GM19395 (cell line): ENCODE results near the gene EPHB2.

ENCODE experiments used
- ATAC-seq: cut with Tn5 transposase; IDR thresholded peaks from one replicate; pipeline ENCODE4 v1.9.1; 2021; ENCODE audit warnings: mild to moderate bottlenecking, moderate library complexity; ENCODE audit not compliant: unreplicated experiment

The EPHB2 gene

GRCh38 chr1:22815421-22816066, 104.9 kb downstream of the EPHB2 start:
- ATAC-seq, result no peak

DNA sequence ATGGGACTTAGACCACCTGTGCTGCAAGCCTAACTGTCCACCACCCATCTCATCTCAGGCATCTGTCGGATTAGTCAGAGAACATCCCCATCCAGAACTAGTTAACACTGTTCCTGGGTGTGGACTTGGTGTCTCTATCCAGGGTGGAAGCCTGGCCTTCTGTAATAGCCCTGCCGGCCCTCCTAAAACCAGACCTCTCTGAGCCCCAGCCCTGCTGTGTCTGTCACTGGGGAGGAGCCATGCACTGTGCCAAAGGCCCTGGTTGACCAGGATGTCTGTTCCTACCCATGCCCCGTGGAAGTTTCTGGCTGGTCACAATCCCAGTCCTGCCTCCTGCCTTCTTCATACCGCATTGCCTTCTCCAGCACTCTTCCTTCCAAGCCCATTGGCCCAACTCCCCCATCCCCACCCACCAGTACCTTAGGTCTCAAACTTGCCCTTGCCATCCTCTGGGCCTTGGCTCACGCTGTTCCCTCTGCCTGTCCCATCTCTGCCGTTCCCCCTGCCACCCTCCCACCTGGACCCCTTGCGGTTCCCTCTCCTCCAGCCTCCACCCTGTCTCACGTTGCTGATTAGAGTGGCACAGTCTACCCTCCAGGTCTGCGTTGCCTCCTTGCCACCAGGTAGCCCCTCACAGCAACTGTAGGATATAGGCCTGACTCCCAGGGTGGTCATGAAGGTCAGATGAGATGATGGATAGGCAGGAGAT, 105.6 kb downstream of the EPHB2 start:
- ATAC-seq, result no peak

GRCh38 chr1:22816803-22817202, 106.2 kb downstream of the EPHB2 start:
- no peak for ATAC-seq

DNA sequence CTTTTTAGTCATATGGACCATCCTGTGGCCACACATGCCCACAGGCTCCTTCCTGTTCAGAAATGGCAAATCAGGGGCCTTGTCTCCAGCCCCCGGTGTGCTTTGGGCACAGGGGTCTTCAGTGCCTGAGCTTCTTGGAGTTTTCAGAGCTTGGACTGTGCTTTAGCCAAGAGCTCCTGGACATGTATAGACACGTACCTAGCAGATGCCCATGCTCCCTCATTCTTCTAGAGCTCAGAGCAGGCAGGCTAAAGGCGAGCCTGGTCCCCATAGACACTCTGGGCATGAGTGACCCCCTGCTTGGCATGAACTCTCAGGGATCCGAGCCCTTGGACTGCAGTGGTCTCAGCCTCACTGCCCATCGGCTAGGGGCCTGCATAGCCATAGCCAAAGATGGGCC, 106.8 kb downstream of the EPHB2 start:
- no peak for ATAC-seq

DNA sequence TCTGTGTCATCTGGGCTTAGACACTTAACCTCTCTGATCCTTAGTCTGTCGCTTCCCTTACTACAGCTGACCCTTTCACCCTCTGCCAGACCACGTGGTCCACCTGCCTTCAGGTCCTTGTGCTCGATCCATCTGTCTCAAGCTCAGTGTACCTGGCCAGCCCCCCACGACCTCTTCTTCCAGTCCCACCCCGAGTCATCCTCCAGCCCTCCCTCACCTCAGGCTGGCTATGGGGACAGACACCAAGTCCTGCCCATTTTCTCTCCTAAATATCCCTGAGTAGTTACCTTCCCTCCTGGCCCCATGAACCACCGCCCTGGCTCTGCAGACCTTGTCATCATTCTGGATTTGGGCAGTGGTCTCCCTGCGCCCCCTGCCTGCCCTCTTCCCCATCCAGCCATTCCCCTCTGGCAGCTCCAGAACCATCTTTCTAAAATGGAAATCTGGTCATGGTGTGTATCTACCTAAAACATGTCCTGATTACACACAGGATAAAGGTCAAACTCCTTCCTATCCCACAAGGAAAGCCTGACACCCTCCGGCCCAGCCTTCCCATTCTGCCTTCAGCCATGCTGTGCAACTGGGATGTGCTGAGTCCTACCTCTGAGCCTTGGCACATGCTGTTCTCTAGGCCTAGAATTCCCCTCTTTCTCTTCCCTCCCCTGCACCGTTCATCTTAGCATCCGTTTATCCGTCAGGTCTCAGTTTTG, 107.6 kb downstream of the EPHB2 start:
- no peak for ATAC-seq

GRCh38 chr1:22819361-22819760, 108.7 kb downstream of the EPHB2 start:
- no peak for ATAC-seq

- no peak for ATAC-seq
Measured at GRCh38 chr1:22821027-22821426, 110.4 kb downstream of the EPHB2 start.

DNA sequence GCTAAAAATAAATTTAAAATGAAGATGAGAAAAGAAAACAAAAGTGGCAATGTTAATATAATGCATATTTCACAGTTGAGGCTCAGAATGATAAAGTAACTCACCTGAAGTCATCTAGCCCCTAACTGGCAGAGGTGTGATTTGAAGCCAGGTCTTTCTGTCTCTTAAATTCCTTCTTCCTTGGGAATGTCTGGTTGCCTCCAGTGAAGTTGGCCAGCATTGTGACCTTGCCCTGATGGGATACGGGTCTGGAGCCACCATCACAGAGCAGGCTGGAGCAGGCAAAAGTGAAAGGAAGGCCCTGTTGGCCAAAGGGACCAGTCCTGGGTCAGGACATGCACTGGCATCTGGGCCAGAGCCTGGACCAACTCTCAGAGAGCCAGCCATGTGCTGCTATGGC, 111.7 kb downstream of the EPHB2 start:
- ATAC-seq, result no peak

DNA sequence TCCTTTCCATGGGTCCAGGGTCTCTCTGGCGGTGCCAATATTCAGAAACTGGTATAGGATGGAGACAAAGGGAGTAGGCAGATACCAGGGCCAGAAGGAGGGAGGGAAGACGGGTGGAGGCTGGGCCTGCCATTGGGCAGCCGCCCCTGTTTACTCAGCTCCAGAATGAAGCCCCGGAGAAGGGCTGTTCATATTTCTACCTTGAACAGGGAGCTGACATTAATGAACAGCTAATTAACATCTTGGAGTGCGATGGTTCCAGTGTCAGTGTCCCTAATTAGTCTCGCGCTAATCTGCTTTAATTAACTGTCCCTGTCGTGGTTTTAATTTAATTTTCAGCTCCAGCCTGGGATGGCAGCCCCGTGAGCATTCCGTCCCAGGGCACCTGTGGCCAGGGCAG, 113.8 kb downstream of the EPHB2 start:
- ATAC-seq, result no peak

GRCh38 chr1:22824975-22825374, 114.3 kb downstream of the EPHB2 start:
- ATAC-seq, result no peak

GRCh38 chr1:22825486-22826189, 115.0 kb downstream of the EPHB2 start:
- no peak for ATAC-seq

GRCh38 chr1:22826604-22827580, 116.3 kb downstream of the EPHB2 start:
- ATAC-seq, result no peak

DNA sequence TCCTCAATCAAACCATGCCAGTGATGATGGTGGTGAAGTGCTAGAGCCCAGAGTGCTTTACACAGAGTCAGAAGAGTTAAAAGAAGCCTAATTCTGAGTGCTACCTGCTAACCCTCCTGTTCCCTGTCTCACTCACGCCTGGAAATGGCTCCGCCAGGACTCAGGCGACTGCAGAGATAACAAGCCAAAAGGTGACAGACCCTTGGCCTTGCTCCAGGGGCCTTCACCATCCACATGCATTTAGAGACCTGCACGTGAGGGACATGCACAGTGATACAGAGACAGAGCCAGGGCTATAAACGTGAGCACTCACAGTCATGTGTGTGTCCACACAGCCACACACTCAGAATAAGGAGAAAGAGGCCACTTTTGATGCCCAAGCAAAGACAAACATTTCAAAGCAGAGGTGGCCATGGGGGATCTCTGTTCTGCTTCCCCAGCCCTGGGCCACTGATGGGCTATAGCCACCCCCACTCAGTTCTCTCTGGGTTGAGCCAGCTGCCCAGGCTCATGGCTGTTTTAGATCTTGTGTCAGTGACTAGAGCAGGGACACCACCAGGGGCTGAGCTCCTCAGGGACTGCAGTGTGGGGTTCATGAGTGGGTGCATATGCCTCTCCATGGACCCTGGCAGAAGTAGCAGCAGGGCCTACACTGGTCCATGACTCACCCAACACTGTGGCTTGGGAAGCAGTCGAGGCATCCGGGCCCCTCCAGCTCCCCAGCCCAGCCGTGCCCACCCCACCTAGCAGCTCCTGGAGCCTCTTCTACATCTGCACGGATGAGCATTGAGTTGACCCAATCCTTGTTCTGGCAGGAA, 117.2 kb downstream of the EPHB2 start:
- no peak for ATAC-seq

- no peak for ATAC-seq
Measured at GRCh38 chr1:22828484-22829308, 118.1 kb downstream of the EPHB2 start.

GRCh38 chr1:22829309-22829989, 118.8 kb downstream of the EPHB2 start:
- ATAC-seq, result no peak

DNA sequence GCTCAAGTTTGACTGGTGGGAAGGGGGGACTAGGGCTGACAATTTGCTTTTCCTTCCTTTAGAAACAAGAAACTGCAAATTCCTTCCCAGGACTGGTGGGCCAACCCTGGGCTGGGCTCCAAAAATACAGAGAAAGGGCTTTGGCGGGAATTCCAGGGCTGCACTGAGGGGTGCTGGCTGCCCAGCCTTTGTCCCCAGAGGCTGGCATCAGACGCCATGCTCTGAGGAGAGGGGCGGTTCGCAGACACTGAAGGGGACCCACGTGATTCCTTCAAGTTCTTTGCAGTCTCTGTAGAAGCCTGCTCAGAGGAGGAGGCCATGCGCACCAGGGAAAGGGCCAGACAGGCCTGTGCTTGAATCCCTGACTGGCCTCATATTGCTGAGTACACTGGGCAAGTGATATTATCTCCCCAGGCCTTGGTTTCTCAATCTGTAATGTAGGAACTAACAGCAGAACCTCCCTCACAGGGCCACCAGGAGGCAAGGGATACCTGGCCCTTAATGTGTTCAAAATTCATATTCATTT, 119.5 kb downstream of the EPHB2 start:
- no peak for ATAC-seq

DNA sequence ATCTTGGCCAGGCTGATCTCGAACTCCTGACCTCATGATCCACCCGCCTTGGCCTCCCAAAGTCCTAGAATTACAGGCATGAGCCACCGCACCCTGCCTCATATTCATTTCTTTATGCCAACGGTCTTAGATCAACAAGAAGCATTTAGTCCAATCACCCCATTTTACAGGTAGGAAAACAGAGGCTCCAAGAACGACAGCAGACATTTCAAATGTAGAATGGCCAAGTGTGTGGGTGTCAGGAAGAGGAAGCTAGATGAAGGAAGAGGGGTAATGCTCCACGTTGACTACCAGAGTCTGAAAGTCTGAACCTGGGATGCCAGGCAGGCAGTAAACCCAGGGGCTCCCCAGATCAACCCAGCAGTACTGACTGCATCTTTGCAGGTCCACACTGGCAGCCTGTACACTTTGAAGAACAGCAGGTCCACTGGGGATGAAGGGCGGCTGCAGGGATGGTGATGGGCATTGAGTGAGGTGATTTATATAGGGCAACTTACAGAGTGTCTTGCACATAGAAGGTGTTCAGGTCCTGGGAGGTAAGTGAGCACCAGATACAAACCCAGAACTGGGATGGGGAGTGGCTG, 120.2 kb downstream of the EPHB2 start:
- no peak for ATAC-seq
